ENCODE measurements around the gene CNTLN. TPM values are rescaled to one million over a fixed set of nuclear protein-coding genes. Genes with fewer than 3 reads are reported as not detected.

Gene CNTLN
- total RNA-seq, 4 donors from 2014 or later, result 1.6 to 7.0 (median 2.4) TPM

- intact Hi-C loops (cut with DNase I; ENCODE audit: low total_unique reads) (loop anchor here (10.0 kb wide), 1 partner anchor 1323 kb away; no protein-coding TSS in a partner anchor), in situ Hi-C loops (cut with MboI; ENCODE audit: low pct_ligation_motif_present in 1 of 4, low pct_unique_long_range_greater_than_20kb in 1 of 4, low sequenced_read_pairs in 3 of 4) (no loop called here)
- WGBS, 2 donors (ENCODE audit: low coverage in 1 of 2), result 73 to 80% methylated on average over 5 to 6 of the region's 6 CpGs
- no peak for TF ChIP-seq POLR2A (IDR thresholded peaks at IDR 0.05)
- H3K27me3 ChIP-seq, result no peaks in the 10 kb centered on the region
- H3K4me3 ChIP-seq, result no peak overlapping the region
- H3K27ac ChIP-seq, result no peak overlapping the region
- DNase-seq, result no peak
- H3K36me3 ChIP-seq, result no peaks in the 10 kb centered on the region
- H3K9me3 ChIP-seq, result no peaks in the 10 kb centered on the region
- no peaks in the 10 kb centered on the region for H3K4me1 ChIP-seq
Measured at GRCh38 chr9:17487467-17487866, 352.6 kb downstream of the CNTLN start.

GRCh38 chr9:17488662-17489061 lies 353.8 kb downstream of the CNTLN start:
- H3K27ac ChIP-seq, result no peak overlapping the region
- in situ Hi-C loops (cut with MboI; ENCODE audit: low pct_ligation_motif_present in 1 of 4, low pct_unique_long_range_greater_than_20kb in 1 of 4, low sequenced_read_pairs in 3 of 4) (no loop called here), intact Hi-C loops (cut with DNase I; ENCODE audit: low total_unique reads) (loop anchor here (10.0 kb wide), 1 partner anchor 1324 kb away; no protein-coding TSS in a partner anchor)
- no peak overlapping the region for H3K4me3 ChIP-seq
- H3K4me1 ChIP-seq, result no peaks in the 10 kb centered on the region
- WGBS, 2 donors (ENCODE audit: low coverage in 1 of 2), result 86 to 94% methylated on average over 2 of the region's 2 CpGs
- H3K27me3 ChIP-seq, result no peaks in the 10 kb centered on the region
- H3K36me3 ChIP-seq, result no peaks in the 10 kb centered on the region
- TF ChIP-seq EP300 (IDR thresholded peaks at IDR 0.05; ENCODE audit: low read depth) (no peak), POLR2A (IDR thresholded peaks at IDR 0.05) (no peak), CTCF (IDR thresholded peaks at IDR 0.05) (no peak), POLR2AphosphoS5 (IDR thresholded peaks at IDR 0.05) (no peak)
- no peak for DNase-seq
- H3K9me3 ChIP-seq, result no peaks in the 10 kb centered on the region

- H3K4me1 ChIP-seq, result no peaks in the 10 kb centered on the region
- WGBS, 2 donors (ENCODE audit: low coverage in 1 of 2), result 72 to 83% methylated on average over 1 of the region's 1 CpG
- DNase-seq, result no peak
- no peaks in the 10 kb centered on the region for H3K9me3 ChIP-seq
- in situ Hi-C loops (cut with MboI; ENCODE audit: low pct_ligation_motif_present in 1 of 4, low pct_unique_long_range_greater_than_20kb in 1 of 4, low sequenced_read_pairs in 3 of 4) (no loop called here), intact Hi-C loops (cut with DNase I; ENCODE audit: low total_unique reads) (no loop called here)
- no peaks in the 10 kb centered on the region for H3K27me3 ChIP-seq
- no peak overlapping the region for H3K4me3 ChIP-seq
- no peak overlapping the region for H3K27ac ChIP-seq
- H3K36me3 ChIP-seq, result no peaks in the 10 kb centered on the region
- TF ChIP-seq CTCF (IDR thresholded peaks at IDR 0.05) (no peak), POLR2A (IDR thresholded peaks at IDR 0.05) (no peak), POLR2AphosphoS5 (IDR thresholded peaks at IDR 0.05) (no peak), EP300 (IDR thresholded peaks at IDR 0.05; ENCODE audit: low read depth) (no peak)
Measured at GRCh38 chr9:17490110-17490509, 355.3 kb downstream of the CNTLN start.

GRCh38 chr9:17491780-17492179 lies 356.9 kb downstream of the CNTLN start:
- WGBS, 2 donors (ENCODE audit: low coverage in 1 of 2), result 75 to 96% methylated on average over 1 of the region's 1 CpG
- H3K27me3 ChIP-seq, result no peaks in the 10 kb centered on the region
- intact Hi-C loops (cut with DNase I; ENCODE audit: low total_unique reads), result no loop called here
- no peaks in the 10 kb centered on the region for H3K36me3 ChIP-seq
- no peak overlapping the region for H3K27ac ChIP-seq
- TF ChIP-seq POLR2AphosphoS5 (IDR thresholded peaks at IDR 0.05) (no peak), EP300 (IDR thresholded peaks at IDR 0.05; ENCODE audit: low read depth) (no peak), CTCF (IDR thresholded peaks at IDR 0.05) (no peak)
- no peak for DNase-seq
- no peaks in the 10 kb centered on the region for H3K9me3 ChIP-seq
- no peaks in the 10 kb centered on the region for H3K4me1 ChIP-seq
- no peak overlapping the region for H3K4me3 ChIP-seq
- in situ Hi-C loops (cut with MboI; ENCODE audit: low pct_ligation_motif_present in 1 of 4, low pct_unique_long_range_greater_than_20kb in 1 of 4, low sequenced_read_pairs in 3 of 4), result no loop called here

- in situ Hi-C loops (cut with MboI; ENCODE audit: low pct_ligation_motif_present in 1 of 4, low pct_unique_long_range_greater_than_20kb in 1 of 4, low sequenced_read_pairs in 3 of 4), result no loop called here
- 84 to 89% methylated on average over 3 of the region's 3 CpGs for WGBS, 2 donors (ENCODE audit: low coverage in 1 of 2)
- Histone ChIP-seq H3K36me3 (no peaks in the 10 kb centered on the region), H3K27ac (no peak overlapping the region), H3K4me1 (no peaks in the 10 kb centered on the region), H3K9me3 (no peaks in the 10 kb centered on the region), H3K27me3 (no peaks in the 10 kb centered on the region), H3K4me3 (no peak overlapping the region)
- intact Hi-C loops (cut with DNase I; ENCODE audit: low total_unique reads), result no loop called here
- DNase-seq, result no peak
- TF ChIP-seq EP300 (IDR thresholded peaks at IDR 0.05; ENCODE audit: low read depth) (no peak), POLR2A (IDR thresholded peaks at IDR 0.05) (no peak), CTCF (IDR thresholded peaks at IDR 0.05) (no peak), POLR2AphosphoS5 (IDR thresholded peaks at IDR 0.05) (no peak)
Measured at GRCh38 chr9:17503196-17503595, 368.4 kb downstream of the CNTLN start.

Measured in transverse colon (tissue), 4 donors.